Left lobe of liver (tissue), 2 donors: ENCODE measurements around the gene BLMH. TPM values are rescaled to one million over a fixed set of nuclear protein-coding genes. Genes with fewer than 3 reads are reported as not detected.
A peak's percentile ranks its signal among the peaks of the same experiment; 100 is the strongest.

Experiments used
- ATAC-seq: fragments of 200-7000 bp; cut with Tn5 transposase; one replicate; pipeline ENCODE4 v1.9.1; 2020; ENCODE audit warnings: mild to moderate bottlenecking, moderate library complexity
- DNase-seq: peaks from one replicate; pipeline ENCODE4 v3.0.0-alpha.2; 2020; ENCODE audit warnings: low spot score
- total RNA-seq: library from RNA; stranded (reverse); gene quantifications from one replicate; pipeline ENCODE4 v1.2.1, GENCODE V29; 2021
- donor health status: DM: no; HTN: no; CAD: no; lungs with moderate emphysema.
- donor health status: DM: no; HTN: yes; CAD: no.

Gene BLMH
- total RNA-seq = 8.1 TPM

DNA sequence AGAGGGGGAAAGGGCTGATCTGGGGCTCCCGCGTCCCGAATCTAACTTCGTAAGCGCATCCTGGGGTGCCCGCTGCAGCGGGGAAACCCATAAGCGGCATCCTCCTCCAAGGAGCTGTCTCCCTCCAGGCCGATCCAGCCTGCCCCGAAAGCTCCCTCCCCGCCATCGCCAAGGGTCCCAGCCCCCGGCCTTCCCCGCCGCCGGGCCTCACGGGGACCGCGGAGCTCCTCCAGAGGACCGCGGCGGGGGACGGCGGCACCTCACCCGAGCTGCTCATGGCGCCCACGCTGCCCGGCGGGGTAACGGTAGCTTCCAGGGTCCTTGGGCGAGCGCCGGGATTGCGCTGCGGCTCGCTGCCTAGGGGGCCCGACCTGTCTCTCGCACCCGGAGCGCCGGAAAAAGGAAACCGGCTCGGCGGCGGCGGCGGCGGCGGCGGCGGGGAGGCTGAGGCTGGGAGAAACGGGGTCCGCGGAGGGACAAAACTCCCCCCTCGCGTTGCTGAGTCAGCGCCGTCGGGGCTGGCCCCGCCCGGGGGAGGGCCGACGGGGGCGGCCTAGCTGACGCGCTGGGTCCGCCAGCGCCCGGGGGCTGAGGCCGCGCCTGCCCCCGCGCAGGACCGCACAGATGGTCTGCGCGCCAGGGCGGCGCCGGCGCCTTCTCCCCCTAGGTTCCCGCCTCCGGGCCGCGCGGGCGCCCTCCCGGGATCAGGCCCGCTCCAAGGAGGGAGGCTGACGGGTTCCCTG lies at the start of gene BLMH:
BLMH (minus strand) TSS at position 402 of the 743 bp plus-strand sequence; CDS start at position 277, 125 bp downstream.
- peak; percentile 93 for ATAC-seq
- DNase-seq = peak; percentile 78

DNA sequence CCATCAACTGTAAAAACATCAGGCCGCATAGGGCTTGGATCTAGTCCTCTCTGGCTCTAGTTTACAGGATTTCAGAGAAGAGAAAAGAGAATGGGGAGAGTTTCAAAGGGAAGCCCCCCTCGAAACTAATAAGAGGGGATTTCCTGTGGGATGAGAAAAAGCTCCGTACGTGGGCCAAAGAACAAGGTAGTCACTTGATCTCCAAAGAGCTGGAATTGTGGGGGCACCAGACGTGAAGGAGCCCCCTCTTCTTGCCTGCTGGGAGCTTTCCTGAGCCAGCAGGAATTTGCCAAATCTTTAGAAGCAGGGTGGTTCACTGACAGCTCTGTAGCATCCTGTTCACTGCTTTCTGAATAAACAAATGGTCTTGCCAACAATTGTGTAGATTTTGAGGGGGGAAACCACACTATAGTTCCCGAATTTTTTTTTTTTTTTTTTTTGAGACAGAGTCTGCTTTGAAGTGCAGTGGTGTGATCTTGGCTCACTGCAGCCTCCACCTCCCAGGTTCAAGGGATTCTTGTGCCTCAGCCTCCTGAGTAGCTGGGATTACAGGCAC lies 49.1 kb upstream of the BLMH start:
- DNase-seq = no peak
- no peak for ATAC-seq

GRCh38 chr17:30339086-30339485 lies 47.3 kb upstream of the BLMH start:
- no peak for ATAC-seq

DNA sequence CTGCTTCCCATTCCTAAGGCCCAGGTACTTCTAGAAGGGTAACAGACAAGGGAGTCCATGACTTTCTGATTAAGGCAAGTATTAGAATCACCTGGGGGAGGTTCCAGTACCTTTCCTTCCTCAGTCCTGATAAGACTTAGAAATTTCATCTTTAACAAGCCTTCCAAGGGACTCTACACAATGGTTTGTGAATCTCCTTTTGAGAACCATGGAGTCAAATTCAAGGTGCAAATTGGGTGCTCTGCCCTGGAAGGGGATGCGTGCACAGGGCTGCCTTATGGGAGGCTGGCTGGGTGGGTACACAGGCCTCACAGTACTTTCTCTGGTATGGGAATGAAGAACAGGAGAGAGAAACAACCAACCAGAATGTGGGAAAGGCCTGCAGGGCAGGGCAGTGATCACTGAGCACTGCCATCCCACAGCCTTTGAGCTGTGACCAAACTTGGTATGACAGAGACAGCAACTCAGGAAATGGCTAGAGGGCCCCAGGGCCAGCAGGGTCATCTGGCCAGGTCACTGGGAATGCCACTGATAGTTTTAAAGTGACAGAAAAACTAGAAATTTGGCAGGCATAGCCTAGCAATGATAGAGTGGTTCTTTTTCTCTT lies 45.8 kb upstream of the BLMH start:
- DNase-seq (peak; percentile 66), ATAC-seq (peak; percentile 73)

More at GRCh38 chr17:30339086-30339485, 47.3 kb upstream of the BLMH start:
- DNase-seq = no peak

DNA sequence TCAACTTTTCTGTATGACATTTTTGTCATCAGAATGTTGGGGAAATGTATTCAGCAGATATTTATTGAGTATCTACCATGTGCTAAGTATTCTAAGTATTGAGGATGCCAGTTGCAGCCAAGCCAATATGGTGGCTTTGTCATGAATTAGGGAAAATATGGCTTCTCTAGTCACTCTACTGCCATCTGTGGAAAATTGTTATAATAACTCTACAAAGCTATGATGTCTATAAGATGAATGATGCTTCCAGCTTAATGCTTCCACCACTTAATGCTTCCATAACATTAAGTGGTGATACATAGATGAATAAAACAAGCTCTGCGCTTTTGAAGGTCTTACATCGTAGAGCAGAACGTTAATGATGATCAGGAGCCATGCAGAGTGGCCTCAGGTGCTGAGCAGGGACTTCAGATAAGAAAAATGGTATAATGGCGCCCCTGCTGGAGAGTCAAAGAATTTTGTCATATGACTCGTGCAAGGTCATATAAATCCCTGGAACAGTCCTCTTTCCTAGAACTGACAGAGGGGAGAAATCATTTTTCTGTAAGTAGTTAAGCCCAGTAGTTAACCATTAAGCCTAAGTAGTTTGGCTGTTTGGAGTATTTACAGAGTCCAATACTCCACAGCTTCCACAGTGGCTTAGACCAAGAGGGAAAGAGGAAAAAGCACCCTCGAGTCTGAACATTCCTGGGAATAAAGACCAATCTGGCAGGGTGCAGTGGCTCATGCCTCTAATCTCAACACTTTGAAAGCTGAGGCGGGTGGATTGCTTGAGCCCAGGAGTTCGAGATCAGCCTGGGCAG lies 44.8 kb upstream of the BLMH start:
- DNase-seq = no peak
- ATAC-seq = peak; percentile 65

GRCh38 chr17:30334421-30334820 lies 42.7 kb upstream of the BLMH start:
- no peak for DNase-seq
- no peak for ATAC-seq

DNA sequence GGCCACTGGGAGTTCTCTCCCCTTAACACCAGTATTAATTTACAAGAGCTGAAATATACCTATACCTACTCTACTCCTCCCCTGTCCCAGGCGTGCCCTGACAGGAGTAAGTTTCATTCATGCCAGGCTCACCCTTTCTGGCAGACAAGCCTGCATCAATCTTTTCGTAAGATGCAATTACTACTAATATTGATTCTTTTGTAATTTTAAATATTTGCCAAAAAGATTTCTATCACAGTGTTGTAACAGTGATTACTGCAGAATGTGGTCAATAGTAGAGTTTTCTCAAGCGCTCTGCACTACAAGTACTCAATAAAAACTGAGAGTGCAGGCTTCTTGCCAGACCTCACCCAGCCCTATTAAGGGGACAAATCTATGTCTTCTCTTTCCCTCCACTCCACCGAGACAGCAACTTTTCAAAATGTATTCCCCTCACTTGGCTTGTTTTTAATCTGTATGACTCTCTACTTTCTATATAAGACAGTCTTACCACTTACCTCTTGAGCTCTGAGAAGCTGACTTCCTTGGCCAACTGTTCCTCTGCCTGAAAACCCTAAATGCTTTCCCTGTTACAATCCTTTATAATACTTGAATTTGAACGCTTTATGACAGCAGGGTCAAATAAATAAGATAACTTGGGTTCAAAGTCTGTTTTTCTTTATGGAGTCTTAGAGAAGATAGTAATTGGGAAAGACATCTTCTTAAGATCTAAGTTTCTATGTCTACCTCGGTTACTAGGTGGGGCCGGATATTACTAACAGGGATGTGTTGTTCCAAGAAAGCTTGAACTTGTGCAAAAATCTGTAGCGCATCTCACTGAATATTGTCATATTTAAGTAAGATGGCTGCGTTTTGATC lies 42.0 kb upstream of the BLMH start, which contains the start of gene TMIGD1:
TMIGD1 (minus strand) TSS at position 555 of the 858 bp plus-strand sequence. CDS start 1,924 bp downstream, outside the sequence.
- ATAC-seq (peak; percentile 44), DNase-seq (no peak)

DNA sequence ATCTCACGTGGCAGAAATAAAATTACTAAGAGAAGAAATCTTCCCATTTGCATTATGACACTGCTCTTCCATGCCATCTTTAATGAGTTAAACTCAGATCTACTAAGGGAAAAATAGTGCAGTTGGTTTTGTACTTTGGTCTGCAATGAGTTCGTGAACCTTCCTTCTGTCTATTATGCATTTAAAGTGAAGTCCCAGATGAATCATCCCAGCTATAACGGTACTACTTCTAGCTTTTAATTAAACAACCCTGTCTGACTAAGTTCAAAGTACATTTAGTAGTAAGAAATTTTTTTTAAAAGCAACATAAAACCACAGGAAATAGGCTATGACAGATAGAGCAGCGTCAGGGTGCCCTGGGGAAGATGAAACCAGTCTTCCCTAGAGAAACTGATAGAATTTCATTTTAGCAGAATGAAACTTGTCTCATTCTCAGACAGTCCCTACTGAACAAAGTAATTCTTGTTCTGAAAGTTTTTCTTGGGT lies 40.4 kb upstream of the BLMH start:
- DNase-seq (no peak), ATAC-seq (peak; percentile 39)

DNA sequence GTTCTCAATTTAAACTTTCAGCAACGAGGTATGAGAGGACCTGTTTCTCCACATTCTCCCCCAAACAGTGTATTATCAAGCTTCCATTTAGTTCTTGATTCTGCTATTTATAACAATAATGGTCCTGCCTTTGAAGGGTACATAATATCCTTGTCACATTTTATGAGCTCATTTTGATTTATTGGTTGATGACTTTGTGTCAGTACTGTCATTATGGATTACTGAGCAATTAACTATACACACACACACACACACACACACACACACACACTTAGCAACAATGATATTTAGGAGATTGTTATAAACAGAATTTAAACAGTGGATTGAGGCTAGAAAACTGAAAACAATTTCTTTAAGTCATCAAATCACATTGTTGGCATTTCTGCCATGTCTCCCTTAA lies 35.1 kb upstream of the BLMH start:
- no peak for ATAC-seq
- no peak for DNase-seq

DNA sequence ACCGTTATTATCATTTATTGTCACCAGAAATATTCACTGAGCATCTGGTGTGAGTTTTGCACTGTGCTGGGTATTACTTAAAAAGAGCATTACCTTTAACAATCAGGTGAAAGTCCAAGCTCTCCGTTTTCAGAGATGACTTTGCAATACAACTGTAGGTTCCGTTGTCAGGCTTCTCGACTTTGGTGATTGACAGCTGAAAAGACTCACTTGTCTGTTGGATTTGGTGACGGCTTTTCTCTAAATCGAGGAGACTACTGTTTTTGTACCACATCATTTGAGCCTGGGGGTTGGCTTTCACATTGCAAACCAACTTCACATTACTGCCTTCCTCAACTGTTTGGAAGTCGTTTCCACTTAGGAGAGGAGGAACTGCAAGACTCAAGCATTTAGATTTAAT lies 33.0 kb upstream of the BLMH start:
- ATAC-seq = no peak
- no peak for DNase-seq

GRCh38 chr17:30323895-30324319 lies 32.2 kb upstream of the BLMH start:
- ATAC-seq = no peak
- DNase-seq = no peak

GRCh38 chr17:30323262-30323894 lies 31.6 kb upstream of the BLMH start:
- no peak for ATAC-seq
- no peak for DNase-seq

DNA sequence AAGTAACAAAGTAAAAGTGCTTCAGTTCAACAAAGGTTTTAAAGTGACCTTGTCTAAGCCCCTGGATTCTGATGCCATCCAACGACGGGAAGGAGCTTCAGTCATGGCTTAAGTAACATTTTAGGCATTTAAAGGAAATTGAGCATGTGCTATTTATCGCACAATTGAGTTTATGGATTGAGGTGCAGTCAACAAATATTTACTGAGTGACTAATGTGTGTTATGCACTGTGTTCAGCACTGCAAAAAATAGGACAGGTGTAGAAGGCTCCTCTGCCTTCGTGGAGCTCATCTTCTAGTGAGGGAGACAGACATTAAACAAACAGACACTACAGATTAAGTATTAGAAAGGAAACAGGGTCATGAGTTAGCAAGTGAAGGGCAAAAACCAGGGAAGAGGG lies 29.6 kb upstream of the BLMH start:
- ATAC-seq (no peak), DNase-seq (no peak)

DNA sequence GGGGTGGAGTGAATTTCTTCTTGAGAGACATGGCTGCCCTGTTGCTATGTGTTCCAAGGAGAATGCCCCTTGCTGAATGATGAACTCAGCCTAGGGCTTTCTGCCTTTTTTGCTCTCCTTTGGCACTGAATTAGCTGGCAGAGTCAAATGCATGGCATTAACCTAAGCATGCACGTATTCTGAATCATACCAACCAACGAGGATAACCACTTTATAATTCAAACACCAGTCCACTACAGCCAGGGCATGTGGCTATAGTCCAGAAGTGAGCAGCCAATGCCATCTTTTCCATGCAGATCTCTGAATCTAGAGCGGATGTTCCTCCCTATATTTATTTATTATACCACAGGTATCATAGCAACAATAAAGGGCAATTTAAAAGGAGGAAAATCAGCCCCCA lies 26.4 kb upstream of the BLMH start:
- DNase-seq (no peak), ATAC-seq (no peak)

- ATAC-seq = no peak
- no peak for DNase-seq
Measured at GRCh38 chr17:30316736-30317135, 25.0 kb upstream of the BLMH start.

DNA sequence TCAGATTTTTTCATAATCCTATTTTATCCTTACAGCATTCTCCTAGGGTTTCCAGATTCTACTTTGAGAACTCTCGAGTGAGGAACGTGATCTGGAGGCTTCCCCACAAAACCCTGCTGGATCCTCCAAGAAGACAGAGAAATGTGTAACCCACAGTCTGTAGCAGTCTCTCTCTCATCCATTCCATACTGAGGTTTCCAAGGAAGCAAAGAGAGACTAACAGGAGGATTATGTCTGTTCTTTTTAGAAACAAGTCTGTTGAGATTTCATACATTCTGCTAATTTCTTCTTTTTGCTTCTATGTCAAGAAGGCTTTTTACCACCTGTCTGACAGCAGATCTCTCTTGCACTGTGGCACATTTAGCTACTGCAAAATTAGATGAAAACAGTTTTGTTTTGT lies 23.4 kb upstream of the BLMH start:
- ATAC-seq (no peak), DNase-seq (no peak)

- DNase-seq (no peak), ATAC-seq (no peak)
Measured at GRCh38 chr17:30314474-30314873, 22.7 kb upstream of the BLMH start.

DNA sequence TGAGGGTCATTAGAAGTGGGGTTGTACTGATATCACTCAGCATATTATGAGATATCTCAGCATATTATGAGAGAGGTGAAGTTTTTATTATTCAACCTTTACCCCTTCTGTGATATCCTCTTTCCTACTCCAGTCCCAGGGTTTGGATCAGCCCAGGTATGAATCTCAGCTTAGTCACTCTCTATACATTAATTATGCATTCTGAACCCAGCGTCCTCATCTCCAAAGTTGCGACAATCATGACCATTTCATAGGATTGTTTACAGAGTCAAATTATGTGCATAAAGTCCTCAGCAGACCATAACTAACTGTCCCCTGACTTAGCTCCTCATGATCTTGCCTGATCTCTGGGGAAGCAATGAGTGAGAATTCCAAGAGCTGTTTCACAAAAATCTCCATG lies 20.5 kb upstream of the BLMH start:
- no peak for DNase-seq
- ATAC-seq = no peak

GRCh38 chr17:30310562-30310961 lies 18.8 kb upstream of the BLMH start:
- DNase-seq (no peak), ATAC-seq (no peak)

GRCh38 chr17:30309591-30309990 lies 17.8 kb upstream of the BLMH start:
- no peak for ATAC-seq
- DNase-seq = no peak
